ENCODE measurements around the gene CLEC16A.

DNA sequence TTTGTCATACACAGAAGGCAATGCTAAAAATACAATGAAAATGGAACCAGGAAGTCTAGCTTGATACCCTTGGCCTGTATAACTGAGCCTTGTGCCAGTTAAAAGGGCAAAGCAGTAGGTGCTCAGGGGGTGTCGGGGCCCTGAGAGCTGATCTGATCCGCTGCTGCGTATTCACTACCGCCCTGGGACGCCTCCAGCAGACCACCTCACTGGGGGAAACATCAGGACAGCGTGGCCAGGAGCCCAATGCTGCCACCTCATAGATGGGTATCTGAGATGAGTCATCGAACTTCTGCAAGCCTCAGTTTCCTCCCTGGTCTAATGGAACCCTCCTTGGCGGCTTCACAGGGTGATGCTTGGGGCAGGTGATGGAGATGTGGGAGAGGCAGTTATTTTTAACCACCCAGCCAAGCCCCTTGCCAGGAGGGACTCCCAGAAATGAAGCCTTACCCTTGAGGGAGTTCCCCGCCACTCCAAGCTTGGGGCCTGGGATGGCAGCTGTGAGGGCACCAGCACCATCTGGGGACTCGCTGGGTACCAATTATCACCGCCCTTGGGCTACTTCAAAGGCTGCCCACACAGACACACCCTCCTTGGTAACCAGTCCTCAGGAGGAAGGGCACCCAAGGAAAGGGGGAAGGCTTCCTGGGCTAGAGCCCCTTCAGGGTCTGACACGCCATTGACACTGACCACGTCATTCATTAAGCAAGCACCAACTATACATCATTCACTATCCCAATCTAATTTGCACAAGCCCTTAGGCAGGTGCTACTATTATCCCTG lies 9.8 kb upstream of the CLEC16A start:
- TF ChIP-seq CTCF (IDR thresholded peaks at IDR 0.05), result no peak
- TF ChIP-seq POLR2A (IDR thresholded peaks at IDR 0.05), result no peak
- no peak for TF ChIP-seq POLR2AphosphoS5 (IDR thresholded peaks at IDR 0.05)
- no peak for TF ChIP-seq EP300 (IDR thresholded peaks at IDR 0.05)

Data from gastroesophageal sphincter (tissue), 3 donors.